Glomerular visceral epithelial cell (primary cell): Measurements from ENCODE around the gene OBP2A.

ENCODE experiments used
- DNase-seq: peaks from one replicate; pipeline ENCODE4 v3.0.0-alpha.2; 2016; ENCODE audit errors: extremely low spot score

OBP2A gene

DNA sequence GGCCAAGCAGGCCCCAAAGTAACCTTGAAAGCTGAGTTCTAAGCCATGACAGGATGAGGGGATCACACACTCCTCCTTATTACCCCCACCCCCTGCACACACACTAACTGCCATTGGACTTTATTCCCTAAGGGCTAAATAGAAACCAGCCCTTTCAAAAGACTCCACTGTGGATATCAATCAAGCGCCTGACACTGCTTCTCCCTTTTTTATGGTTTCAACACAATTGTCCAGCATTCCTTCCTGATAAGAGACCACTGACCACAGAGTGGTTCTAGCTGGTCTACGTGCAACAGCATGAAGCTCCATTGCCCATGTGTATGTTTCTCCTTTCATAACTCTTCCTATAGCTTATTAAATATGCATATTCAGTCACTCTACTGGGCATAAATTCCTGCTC lies 50.3 kb downstream of the OBP2A start:
- no peak for DNase-seq
